Suprapubic skin (tissue), 3 donors: ENCODE data around the gene ATPAF2.

Experiments
- CTCF ChIP-seq, 2 donors: fragments of 200-600 bp in 1 of 2; fragments of 450-650 bp in 1 of 2; sonication (generic) in 1 of 2; IDR thresholded peaks; one replicate each; pipeline ENCODE4 v1.5.1; 2016 to 2019; ENCODE audit warnings: antibody characterized with exemption in 2 of 2, mild to moderate bottlenecking in 1 of 2, moderate library complexity in 1 of 2
- POLR2A ChIP-seq, 2 donors: fragments of 450-650 bp; IDR thresholded peaks; one replicate each; pipeline ENCODE4 v1.6.1; 2017; ENCODE audit warnings: antibody characterized with exemption in 2 of 2, mild to moderate bottlenecking in 2 of 2, moderate library complexity in 2 of 2

DNA sequence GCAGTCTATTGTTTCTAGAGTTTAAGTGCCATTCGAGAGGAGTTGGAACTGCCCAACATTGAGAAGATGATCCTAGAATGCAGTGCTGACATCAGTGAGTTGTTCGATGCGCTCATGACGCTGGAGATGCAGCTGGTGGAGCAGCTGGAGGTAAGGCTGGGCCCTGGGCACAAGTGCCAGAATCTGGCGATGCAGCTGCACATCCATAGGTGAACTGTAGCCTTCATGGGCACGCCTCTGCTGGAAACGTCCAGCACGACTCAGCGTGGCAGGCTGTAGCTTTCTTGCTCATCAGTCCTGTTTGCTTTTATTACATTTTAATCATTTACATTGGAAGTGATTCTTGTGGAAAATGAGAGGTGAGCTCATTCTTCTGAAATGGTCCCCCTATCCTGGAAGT lies 34.6 kb downstream of the ATPAF2 start:
- TF ChIP-seq CTCF (IDR thresholded peaks at IDR 0.05), result no peak
- TF ChIP-seq POLR2A (IDR thresholded peaks at IDR 0.05), result no peak
